Glomerular visceral epithelial cell (primary cell): Measurements from ENCODE around the gene ADGRB2.

ENCODE experiments used
- DNase-seq: peaks from one replicate; pipeline ENCODE4 v3.0.0-alpha.2; 2016; ENCODE audit errors: extremely low spot score

ADGRB2 gene

DNA sequence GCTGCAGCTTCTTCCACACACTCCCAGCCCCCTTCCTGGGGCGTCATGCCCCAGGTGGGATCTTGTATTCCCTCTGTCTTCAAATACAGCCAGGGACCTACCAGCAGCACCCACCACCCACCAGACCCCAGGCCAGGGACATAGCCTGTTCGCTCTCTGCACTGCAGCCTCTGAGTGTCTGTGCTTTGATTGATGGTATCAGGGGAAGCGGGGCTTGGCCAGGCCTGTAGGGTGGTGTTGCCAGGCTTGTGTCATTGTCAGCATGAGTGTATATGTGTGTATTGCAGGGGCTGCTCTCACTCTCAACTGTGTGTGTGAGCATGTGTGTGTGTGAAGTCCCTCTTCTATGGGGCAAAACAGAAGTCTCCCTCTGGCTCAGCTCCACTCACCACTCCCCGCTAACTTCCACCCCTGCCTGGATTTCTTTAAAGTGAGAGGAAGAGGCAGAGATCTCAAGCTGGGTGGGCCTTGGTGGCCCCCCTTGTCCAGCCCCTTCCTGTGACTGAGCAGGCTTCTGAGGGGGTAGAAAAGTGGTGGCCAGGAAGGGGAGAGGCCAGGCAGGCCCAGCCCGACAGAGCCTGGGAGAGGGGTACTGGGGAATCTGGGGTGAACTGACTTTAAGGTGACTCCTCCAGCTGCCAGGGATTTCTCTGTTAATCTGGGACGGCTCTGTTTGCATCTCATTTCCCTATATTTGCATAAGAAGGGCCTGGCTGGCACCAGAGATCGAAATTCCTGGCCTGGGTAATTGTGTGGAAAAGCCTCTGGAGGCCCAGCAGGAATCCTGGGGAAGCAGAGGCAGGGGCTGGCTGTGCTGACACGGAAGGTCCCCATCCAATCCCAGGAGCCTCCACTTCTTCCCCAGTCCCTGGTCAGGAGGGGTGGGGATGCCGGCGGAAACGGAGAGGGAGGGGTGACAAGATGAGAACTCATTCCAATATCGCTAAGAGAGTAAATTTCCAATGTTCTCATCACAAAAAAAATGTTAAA is 18.6 kb upstream of the ADGRB2 start:
- no peak for DNase-seq

DNA sequence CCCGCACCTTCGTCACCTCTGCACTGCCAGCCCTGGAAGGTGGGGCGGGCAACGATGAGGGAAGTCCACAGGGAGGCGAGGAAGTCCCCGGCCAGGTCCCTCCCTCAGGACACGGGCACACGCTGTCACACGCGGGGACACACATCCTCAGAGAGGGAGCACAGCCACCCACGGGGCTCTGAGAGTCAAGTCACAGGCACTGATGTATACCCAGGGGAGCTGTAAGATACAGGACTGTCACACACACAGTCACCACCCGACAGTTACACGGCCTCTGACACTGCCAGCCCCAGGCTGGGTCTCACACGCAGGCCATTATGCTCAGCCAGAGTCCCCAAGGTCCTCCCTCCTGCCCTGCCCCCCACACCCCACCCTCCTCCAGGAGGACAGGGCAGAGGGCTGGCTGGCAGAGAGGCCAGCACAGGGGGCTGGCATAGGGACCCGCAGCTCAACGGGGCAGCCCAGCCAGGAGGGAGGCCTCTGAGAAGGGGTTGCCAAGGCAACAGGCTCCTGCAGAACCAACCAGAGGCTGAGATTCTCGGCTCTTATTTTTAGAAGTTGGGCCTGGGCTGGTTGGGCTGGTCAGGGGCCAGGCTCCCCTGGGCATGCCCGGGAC is 17.7 kb upstream of the ADGRB2 start:
- DNase-seq, result no peak

- no peak for DNase-seq
Observed at GRCh38 chr1:31781138-31781755, 17.1 kb upstream of the ADGRB2 start.

DNA sequence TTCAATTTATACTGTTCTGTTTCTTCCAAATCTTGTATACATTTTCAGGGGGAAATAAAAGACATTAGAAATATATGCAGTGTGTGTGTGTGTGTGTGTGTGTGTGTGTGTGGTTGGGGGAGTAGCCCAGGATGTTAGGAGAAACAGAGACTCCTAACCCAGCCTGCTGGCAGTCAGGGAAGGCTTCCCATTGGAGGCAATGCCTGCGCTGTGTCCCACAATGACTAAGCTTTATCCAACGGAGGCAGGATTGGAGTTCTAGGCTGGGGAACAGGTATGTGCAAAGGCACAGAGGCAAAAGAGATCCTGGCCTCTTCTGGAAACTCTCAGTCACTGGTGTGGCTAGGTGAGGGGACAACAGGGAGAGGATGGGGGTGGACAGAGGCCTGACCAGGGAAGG is 16.5 kb upstream of the ADGRB2 start:
- DNase-seq, result no peak

DNA sequence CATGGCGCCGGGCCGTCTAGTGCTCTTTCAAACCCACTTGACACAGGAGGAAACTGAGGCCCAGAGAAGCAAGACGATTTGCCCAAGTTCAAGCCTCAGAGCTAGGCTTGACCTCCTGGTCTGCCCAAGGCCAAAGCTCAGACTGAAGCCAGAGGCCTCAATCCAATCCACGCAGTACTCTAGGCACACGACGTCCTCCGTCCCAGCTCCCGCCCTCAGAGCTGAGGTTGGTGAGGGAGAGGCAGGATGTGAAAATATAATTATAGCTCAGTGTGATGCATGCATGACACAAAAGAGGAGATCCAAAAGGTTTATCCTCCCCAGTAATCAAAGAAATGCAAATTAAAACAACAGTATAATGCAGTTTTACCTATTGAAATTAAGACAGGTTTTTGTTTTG is 15.5 kb upstream of the ADGRB2 start:
- DNase-seq, result no peak

GRCh38 chr1:31778763-31779488 is 14.8 kb upstream of the ADGRB2 start:
- no peak for DNase-seq

DNA sequence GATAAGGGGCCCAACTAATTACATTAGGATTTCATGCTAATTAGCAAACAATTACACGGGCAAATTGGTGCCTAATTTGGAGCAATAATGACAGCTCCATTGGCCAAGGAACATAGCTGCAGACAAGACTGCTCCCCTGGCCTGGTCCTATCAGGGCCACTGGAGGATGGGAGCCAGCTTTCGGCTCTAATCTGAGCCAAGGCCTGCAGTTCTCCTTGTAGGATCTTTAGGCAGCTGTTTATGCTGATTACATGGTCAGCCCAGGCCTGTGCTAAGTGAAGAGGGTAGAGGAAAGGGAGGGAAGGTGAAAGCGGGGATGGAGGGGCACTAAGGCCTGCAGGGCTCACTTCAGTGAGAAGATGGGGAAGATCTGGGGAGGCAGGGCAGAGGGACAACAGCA is 12.4 kb upstream of the ADGRB2 start:
- no peak for DNase-seq

DNA sequence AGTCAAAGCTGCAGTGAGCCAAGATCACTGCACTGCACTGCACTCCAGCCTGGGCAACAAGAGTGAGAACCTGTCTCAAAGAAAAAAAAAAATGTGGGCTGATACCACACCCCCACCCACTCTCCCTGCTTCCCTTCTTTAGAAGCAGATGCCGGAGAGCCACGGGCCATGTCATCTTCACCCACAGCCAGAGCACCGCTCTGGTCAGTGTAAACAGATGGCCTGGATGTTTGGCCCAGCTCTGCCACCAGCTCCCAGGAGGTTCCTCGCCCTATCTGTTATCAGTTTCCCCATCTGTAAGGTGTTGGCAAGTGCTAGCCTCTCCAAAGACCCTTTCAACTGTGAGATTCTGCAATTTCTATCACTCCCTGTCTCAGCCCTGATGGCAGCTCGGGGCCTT is 11.9 kb upstream of the ADGRB2 start:
- DNase-seq, result no peak

DNA sequence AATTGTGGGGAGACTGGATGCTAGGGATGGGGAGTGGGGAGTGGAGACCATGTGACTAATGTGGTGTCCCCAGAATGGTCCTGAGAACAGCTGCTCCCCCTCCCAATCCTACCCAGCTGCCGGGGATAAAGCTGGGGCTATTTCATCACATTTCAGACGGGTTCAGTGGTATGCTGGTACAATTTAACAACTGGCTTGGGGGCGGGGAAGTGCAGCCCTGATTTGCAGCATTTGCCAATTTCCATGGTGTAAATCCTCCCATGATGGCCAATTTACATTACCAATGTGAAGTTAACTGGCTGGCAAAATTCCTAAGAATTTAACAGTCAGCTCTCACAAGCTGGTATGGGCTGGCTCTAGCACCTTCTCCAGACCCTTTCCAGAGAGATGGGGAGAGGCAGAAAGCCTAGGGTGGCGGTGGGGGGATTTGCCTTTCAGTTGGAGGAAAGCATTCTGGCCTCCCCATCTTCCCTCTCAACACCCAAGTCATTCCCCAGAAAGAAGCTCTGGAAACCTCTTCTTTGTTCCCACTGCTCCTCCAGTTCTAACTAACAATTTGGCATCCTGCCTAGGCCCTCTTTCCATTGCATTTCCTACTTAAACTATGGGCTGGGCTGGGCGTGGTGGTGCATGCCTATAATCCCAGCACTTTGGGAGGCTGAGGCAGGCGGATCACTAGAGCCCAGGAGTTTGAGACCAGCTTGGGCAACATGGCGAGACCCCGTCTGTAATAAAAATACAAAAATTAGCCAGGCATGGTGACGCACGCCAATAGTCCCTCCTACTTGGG is 11.3 kb upstream of the ADGRB2 start:
- DNase-seq, result no peak

DNA sequence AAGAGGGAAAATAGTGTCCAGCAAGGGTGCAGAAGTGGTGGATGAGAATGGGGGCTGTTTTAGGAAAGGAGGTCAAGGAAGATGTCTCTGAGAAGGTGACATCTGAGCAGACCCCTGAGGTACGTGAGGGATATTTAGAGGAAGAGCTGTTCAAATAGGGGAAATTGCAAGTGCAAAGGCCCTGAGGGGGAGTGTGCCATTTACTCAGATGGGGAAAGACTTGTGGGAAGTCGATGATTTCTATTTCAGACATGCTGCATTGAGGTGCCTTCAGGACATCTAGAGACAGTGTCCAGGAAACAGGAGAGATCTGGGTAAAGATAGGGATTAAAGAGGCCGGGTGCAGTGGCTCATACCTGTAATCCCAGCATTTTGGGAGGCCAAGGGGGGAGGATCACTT is 10.4 kb upstream of the ADGRB2 start:
- no peak for DNase-seq

DNA sequence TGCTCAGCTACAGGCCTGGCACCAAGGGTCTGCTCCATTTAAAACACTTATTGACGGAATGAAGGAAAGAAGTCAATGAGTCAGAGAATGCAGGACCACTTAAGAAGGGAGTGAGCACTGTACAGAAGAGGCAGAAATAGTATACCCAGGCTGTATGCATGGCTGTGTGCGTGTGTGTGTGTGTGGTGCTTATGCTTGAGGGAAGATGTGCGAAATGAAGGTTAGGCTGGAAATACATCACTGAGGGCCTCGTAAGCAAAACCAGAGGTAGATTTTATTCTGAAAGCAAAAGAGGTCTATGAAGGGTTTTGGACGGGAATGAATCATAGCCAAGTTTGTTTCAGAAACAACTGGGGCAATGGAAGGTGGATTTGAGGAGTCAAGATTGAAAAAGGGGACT is 9.7 kb upstream of the ADGRB2 start:
- no peak for DNase-seq

DNA sequence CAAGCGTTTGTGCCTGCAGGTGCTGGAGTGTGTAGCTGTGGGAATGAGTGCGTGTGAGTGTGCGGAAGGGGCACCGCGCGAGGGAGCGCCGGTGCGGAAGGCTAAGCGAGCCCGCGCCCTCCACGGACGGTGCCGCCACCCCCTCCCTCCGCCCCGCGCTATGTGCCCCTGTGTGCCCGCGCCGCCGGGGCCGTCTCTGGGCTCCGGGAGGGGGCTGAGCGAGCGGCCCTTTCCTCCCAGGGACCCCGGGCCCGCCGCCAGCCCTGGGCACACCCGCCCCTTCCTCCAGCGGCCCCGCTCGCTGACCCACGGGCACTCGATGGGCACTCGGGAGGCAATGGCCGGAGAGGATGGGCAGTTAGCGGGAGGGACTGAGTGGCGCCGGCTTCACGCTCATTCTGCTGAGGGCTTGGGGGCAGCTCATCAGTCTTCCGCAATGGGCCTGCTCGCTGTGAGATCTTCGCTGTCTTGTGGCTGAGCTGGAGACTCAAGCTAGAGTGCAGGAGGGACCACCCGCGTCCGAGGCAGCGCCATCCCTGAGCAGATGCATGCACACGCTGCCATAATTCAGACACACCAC is 8.6 kb upstream of the ADGRB2 start:
- no peak for DNase-seq

DNA sequence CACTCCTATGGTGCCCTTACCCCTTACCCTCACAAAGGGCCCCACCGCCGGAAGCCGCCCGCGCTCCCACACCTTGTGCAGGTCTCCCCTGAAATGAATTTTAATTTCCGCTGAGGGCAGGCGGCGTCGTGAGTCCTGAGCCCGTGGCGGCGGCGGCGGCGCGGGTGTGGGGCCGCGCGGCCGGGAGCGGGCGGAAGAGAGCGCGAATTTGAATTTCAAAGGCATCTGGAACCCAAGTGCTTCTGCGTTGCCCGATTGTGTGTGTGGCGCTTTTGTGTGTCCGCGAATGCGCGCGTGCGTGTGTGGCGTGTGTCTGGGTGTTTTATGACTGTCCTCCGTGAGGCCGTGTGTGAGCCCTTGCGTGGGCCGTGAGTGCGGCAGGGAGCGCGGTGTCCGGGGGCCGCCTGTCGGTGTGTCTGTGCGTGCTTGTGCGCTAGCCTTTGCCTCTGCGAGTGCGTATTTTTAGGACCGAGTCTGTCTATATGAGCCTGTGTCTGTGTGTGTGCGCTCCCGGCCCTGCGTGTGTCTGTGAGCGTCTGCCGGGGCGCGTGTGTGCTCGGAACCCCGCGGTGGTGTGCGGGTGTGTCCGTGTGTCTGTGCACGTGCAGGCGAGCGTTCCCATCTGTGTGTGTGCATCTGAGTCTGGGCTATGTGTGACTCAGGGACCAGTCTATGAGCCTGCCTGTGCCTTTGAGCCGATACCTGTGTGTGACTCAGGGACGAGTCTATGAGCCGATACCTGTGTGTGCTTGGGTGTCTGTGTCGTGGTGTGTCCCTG is 7.9 kb upstream of the ADGRB2 start:
- DNase-seq, result no peak

DNA sequence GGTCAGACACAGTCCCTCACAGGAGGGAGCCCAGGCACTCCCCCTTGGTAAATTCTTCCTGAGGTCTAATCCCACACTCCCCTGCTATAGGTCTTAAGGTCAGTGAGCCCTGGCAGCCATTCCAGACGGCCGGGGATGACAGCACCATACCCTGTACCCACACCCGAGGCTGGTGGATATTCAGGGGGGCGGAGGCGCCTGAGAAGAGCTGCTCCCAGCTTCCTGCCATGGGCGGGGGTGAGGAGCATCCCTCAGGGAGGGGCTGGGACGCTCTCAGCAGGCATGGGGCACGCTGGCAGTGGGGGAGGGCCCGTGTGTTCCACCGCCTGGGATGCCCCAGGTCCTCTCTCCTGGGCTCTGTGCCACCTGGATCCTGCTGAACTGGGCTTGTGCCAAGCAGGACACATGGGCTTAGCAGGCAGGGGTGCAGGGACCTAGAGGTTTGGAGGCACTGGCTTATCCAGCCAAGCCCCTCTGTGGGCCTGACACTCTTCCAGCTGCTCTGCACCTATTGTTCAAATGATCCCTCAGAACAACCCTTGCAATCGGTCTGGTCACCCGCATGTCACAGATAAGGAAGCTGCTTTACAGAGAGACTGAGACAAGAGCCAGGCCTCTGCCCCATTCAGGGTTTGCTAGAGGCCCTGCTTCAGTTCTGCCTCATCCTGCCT is 5.7 kb upstream of the ADGRB2 start:
- DNase-seq, result peak; percentile 71

DNA sequence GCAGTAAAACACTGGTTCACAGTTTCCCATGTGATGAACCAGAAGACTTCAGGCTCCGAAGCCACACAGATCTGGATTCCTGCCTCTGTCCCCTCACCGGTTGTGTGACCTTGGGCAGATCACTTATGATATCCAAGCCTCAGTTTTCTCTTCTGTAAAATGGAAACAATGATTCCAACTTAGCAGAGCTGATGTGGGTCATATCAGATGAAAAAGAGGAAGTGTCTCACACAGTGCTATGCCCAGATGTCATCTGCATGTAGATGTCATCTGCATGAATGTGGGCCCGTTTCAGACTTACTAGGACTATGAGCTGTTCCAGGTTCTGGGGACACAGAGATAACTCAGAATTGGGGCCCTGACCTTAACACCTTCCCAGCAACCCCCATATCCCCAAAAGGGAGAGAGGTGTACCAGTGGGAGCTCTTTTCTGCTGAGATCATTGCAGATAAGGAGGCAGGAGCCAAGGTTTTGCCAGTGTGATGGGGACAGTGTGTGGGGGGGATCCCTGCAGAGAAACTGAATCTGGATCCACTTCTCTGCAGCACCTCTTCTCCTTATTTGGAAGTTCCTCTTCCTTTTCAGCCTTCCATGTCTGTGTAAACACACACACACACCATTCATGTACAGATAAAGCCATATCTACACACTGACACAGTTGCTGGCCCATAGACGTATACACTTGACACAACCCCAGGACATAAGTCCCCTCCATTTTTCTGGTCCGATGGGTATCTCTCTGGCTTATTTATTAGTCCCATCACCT is 5.0 kb upstream of the ADGRB2 start:
- no peak for DNase-seq

- no peak for DNase-seq
Observed at GRCh38 chr1:31768407-31768907, 4.3 kb upstream of the ADGRB2 start.

DNA sequence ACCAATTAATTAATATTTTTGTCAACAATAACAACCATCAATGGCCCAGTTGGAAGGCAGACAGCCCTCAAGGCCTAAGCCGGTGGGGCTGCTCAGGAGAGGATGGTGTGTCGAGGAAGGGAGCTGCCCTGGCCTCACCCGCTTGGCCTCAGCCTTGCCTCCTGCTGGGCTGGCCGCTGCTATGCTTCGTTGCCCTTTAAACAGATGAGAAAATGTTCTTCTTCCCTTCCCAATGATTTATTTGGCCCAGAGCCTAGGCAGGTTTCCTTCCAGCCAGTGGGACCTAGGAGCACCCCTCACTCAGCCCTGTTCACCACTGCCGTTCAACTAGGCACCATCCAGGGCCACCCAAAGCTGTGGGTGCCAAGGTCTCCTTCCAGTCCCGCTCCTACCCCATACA is 3.1 kb upstream of the ADGRB2 start:
- DNase-seq, result peak; percentile 76

DNA sequence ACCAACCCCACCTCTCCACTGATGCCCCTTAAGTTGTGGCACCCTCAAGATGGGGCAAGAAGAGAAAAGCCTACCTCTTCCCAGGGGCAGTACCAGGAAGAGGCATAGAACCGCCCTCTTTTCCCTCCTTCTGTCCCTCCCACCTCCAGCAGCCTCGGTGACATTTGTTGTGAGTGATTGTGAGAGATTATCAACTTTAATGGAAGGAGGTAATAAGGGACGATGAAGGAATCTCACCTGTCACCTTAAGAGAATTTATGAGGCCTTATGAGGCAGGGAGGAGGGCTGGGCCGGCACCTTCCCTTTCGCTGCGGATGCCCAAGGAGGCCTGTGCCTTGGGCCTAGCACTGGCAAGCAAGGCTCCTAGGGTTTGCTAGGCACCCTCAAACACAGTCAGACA is 1.4 kb upstream of the ADGRB2 start:
- DNase-seq, result no peak

GRCh38 chr1:31765041-31765467 is 914 bp upstream of the ADGRB2 start:
- DNase-seq, result peak; percentile 42
